ENCODE measurements around the gene SSRP1.

DNA sequence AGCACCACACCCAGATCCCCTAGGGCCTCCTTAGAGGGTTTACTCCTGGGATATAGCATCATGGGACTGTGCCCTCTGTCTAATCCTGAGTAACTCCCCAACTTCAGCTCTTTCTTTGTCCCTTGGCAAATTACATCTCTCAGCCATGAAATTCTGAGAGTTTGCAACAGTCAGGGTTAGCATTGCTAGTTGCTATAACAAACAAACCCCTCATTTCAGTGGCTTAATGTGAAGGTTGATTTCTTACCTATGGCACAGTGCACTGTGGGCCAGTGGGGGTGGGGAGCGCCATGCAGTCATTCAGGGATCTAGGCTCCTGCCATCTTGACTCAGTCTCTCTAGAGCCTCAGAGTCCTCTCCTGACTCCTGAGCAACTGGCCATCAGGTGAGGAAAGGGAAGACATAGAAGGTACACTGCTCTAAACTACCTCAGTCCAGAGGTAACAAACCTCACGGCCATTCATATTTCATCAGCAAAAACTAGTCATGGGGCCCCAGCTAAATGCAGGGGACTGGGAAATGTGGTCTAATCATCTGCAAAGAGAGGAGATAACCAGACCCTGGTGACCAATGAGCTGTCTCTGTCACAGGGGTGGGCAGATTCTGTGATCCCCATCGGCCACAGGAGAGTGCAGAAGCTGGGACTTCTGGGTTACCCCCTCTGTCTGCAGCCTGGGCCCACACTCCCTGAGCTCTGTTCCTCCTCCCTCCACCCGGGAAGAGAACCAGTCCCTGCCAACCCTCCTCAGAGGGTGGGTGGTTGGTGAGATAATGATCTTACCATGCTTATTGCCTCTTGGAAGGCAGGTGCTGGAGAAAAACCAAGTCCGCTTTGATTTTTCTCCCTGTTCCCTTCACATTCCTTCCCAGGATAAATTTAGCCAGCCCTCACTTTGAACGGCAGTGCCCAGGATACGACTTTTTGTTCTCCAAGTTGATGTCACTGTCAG is 27.7 kb upstream of the SSRP1 start:
- TF ChIP-seq CTCF (conservative IDR thresholded peaks at IDR 0.05; ENCODE audit: low read length) (no peak), EZH2phosphoT487 (IDR thresholded peaks at IDR 0.05; ENCODE audit: borderline replicate concordance) (no peak)

All from Loucy (cell line).